Heart right ventricle (tissue), 16 donors: ENCODE results near the gene PSMD14. TPM values are rescaled to one million over a fixed set of nuclear protein-coding genes. Genes with fewer than 3 reads are reported as not detected.

Experiments used
- ATAC-seq, 8 donors: fragments of 200-7000 bp; cut with Tn5 transposase; one replicate each; pipeline ENCODE4 v1.9.1; 2020; ENCODE audit warnings: mild to moderate bottlenecking in 8 of 8, moderate library complexity in 8 of 8, moderate number of reproducible peaks in 1 of 8
- DNase-seq, 2 donors: peaks; one replicate each; pipeline ENCODE4 v3.0.0-alpha.2; 2020
- H3K27ac ChIP-seq, 10 donors: fragments of 200-600 bp; sonication (generic) in 2 of 10; one replicate each; pipeline versions ENCODE4 v1.5.0 to v1.8.0; 2020 to 2022; ENCODE audit warnings: mild to moderate bottlenecking in 3 of 10
- H3K27me3 ChIP-seq, 7 donors: fragments of 200-600 bp; one replicate each; pipeline ENCODE4 v1.8.0; 2021 to 2022; ENCODE audit warnings: mild to moderate bottlenecking in 2 of 7
- H3K36me3 ChIP-seq, 9 donors: fragments of 200-600 bp; sonication (generic) in 1 of 9; one replicate each; pipeline versions ENCODE4 v1.5.0 to v1.8.0; 2020 to 2022; ENCODE audit warnings: mild to moderate bottlenecking in 2 of 9
- H3K4me1 ChIP-seq, 9 donors: fragments of 200-600 bp; sonication (generic) in 1 of 9; one replicate each; pipeline versions ENCODE4 v1.5.0 to v1.8.0; 2020 to 2022; ENCODE audit warnings: mild to moderate bottlenecking in 4 of 9
- H3K4me3 ChIP-seq, 10 donors: fragments of 200-600 bp; sonication (generic) in 2 of 10; one replicate each; pipeline versions ENCODE4 v1.5.0 to v1.8.0; 2020 to 2022; ENCODE audit warnings: mild to moderate bottlenecking in 7 of 10, moderate library complexity in 2 of 10
- H3K9me3 ChIP-seq, 11 donors: fragments of 200-600 bp in 10 of 11; sonication (generic) in 2 of 11; one replicate each; pipeline versions ENCODE4 v1.5.0 to v1.8.0; 2013 to 2022; ENCODE audit warnings: mild to moderate bottlenecking in 2 of 11, control low read depth in 1 of 11, moderate library complexity in 1 of 11
- WGBS, 2 donors: extraction: QIAGEN DNeasy Blood & Tissue Kit; methylation state at CpG; one replicate each; pipeline ENCODE4 v1.1.7; 2013; ENCODE audit warnings: inconsistent platforms in 1 of 2; 5-methylcytosine and 5-hydroxymethylcytosine counted together
- intact Hi-C, 10 donors: fragments of 100-400 bp; cut with DNase I; formaldehyde crosslinking; loops; one replicate each; pipeline versions ENCODE4 v1.11.1 to v1.14.2; 2022
- polyA plus RNA-seq, 2 donors: library from polyadenylated mRNA; stranded (reverse); fragments of 200-250 nt; gene quantifications; one replicate each; pipeline ENCODE4 v1.2.3, GENCODE V29; 2013
- total RNA-seq, 10 donors: library from RNA; stranded (reverse); fragmentation: NEBNext Ultra II Directional in 3 of 10; extraction: Animal tissue kit (Norgen Biotek cat#: 25700) in 3 of 10; gene quantifications; one replicate each; pipeline versions ENCODE4 v1.2.1 to v1.2.4, GENCODE V29; 2021 to 2023
- TF ChIP-seq, protein P1 (sequence below), 9 donors: fragments of 200-600 bp; sonication (generic) in 2 of 9; IDR thresholded peaks; one replicate each; pipeline versions ENCODE4 v1.5.0 to v1.8.0; 2021 to 2022; ENCODE audit warnings: antibody characterized with exemption in 9 of 9, mild to moderate bottlenecking in 5 of 9, moderate library complexity in 1 of 9
- donor health status: Arrhythmogenic right ventricular cardiomyopathy.
- donor health status: ischemic (EF 13 %, LVEDD 7.1; RV severe dilation, severe dysfunction).
- donor health status: healthy with polysubstance abuse.
- donor health status: DM: no; HTN: yes; CAD: no.
- donor health status: DM: no; HTN: no; CAD: no.
- donor health status: ischemic (EF 25% LVEDD 6.9; RV normal size, moderate dysfunction).
- donor health status: ischemic (EF 25% LVEDD 5.7; RV mildly dilated, moderate dysfunction).
- donor health status: healthy.
- donor health status: DM: yes; HTN: yes; CAD: no.
- donor health status: Ischemic cardiomyopathy.
- donor health status: ischemic (EF 35%, LVEDD 5.7; RV mildly dilated, moderate dysfunction).
- donor health status: nonischemic (EF 11% LVEDD 7.7; RV severe dilation, severe dysfunction).
- donor health status: DM: yes; HTN: yes; CAD: no.
- donor health status: PGD.
- donor health status: ischemic (EF 29% LVEDD 5.4; RV normal size, mild dysfunction).
- donor health status: nonischemic (EF 23%, LVEDD 6.1; RV moderate dilation, normal function).

PSMD14 gene
- total and polyA plus RNA-seq, 12 donors = 21.6 to 66.9 (median 44.4) TPM

DNA sequence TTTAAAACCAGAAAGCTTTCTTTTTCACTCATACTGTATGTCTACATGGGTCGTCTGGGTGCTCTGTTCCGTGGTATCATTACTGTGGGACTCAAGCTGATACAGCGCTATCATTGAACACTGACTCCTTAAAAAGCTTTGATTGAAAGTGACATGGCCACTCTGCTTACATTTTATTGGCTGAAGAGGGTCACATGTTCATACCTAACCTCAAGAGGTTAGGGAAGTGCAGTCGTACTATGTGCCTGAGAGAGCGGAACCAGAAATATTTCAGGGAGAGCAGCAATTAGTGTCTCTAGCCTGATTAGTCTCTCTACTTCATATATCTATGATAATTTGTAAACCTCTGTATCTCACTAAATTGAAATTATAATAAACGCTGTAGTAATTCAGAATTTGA, 43.5 kb downstream of the PSMD14 start:
- no peaks in the 10 kb centered on the region for H3K36me3 ChIP-seq
- peaks cover 0 to 33% (median 0%) of the 10 kb centered on the region in 9 donors for H3K4me1 ChIP-seq
- no peak for ATAC-seq
- DNase-seq = no peak
- no peak overlapping the region for H3K27ac ChIP-seq
- TF ChIP-seq, protein P1, sequence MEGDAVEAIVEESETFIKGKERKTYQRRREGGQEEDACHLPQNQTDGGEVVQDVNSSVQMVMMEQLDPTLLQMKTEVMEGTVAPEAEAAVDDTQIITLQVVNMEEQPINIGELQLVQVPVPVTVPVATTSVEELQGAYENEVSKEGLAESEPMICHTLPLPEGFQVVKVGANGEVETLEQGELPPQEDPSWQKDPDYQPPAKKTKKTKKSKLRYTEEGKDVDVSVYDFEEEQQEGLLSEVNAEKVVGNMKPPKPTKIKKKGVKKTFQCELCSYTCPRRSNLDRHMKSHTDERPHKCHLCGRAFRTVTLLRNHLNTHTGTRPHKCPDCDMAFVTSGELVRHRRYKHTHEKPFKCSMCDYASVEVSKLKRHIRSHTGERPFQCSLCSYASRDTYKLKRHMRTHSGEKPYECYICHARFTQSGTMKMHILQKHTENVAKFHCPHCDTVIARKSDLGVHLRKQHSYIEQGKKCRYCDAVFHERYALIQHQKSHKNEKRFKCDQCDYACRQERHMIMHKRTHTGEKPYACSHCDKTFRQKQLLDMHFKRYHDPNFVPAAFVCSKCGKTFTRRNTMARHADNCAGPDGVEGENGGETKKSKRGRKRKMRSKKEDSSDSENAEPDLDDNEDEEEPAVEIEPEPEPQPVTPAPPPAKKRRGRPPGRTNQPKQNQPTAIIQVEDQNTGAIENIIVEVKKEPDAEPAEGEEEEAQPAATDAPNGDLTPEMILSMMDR (IDR thresholded peaks at IDR 0.05) = no peak
- H3K4me3 ChIP-seq = no peak overlapping the region
- no peaks in the 10 kb centered on the region for H3K27me3 ChIP-seq
- WGBS, 2 donors = 81 to 91% methylated on average over 6 of the region's 6 CpGs
- intact Hi-C loops = no loop called here
- H3K9me3 ChIP-seq = no peaks in the 10 kb centered on the region

DNA sequence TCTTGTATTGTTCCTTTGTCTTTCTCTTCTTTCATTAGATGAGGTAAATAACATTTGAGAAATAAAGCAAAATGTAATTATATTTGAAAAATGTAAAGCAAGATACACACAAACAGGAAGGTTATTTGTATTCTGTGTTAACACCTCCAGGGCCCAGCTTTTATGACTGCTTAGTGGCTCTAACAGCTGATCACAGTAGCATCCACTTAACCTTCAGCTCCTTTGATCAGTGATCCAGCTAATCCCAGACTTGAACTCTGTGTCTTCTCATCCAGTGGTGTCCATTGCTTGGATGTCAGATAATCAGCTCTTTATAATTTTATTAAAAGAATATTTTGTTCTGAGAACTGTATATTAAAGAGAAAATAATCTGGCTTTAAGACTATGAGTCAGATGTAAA, 44.5 kb downstream of the PSMD14 start:
- intact Hi-C loops = no loop called here
- DNase-seq (no peak), ATAC-seq (no peak)
- Histone ChIP-seq H3K36me3 (no peaks in the 10 kb centered on the region), H3K4me1 (peaks cover 0 to 40% (median 6%) of the 10 kb centered on the region in 9 donors), H3K9me3 (no peaks in the 10 kb centered on the region), H3K27me3 (no peaks in the 10 kb centered on the region), H3K27ac (no peak overlapping the region), H3K4me3 (no peak overlapping the region)
- TF ChIP-seq, protein P1 (IDR thresholded peaks at IDR 0.05) = no peak

DNA sequence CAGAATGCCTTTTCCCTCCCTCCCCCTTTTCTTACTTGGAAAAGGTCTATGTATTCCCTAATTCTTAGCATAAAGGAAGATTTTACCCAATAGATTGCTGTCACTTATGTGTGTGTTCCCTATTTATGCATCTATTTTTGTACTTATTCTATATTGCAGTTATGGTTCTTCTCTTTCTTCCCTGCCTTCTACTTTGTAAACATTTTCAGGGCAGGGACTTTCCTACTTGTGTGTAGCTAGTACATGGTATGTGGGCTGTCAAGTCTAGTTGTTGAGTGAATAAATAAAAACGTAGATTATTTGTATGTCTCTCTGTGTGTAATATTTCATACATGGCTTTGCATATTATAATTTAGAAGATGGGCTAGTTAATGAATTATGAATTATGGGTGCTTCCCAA, 45.3 kb downstream of the PSMD14 start:
- H3K27ac ChIP-seq = no peak overlapping the region
- no peak for DNase-seq
- H3K4me3 ChIP-seq = no peak overlapping the region
- no peak for ATAC-seq
- peaks cover 0 to 41% (median 6%) of the 10 kb centered on the region in 9 donors for H3K4me1 ChIP-seq
- TF ChIP-seq, protein P1 (IDR thresholded peaks at IDR 0.05) = no peak
- H3K9me3 ChIP-seq = no peaks in the 10 kb centered on the region
- no peaks in the 10 kb centered on the region for H3K36me3 ChIP-seq
- 75 to 83% methylated on average over 1 of the region's 1 CpG for WGBS, 2 donors
- intact Hi-C loops = no loop called here
- H3K27me3 ChIP-seq = no peaks in the 10 kb centered on the region

DNA sequence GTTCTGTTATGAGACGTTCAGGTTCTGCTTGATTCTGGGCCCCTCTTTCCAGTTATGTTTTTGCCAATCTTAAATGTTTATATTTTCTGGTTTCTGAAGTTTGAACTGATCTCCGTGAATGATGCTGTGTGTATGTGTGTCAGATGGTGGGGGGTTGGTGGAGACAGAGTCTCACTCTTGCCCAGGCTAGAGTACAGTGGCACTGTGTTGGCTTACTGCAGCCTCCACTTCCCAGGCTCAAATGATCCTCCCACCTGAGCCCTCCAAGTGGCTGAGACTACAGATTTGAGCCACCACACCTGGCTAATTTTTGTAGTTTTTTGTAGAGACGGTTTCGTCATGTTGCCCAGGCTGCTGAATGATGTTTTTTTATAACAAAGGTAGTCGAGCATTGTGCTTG, 45.9 kb downstream of the PSMD14 start:
- Histone ChIP-seq H3K9me3 (no peaks in the 10 kb centered on the region), H3K27me3 (no peaks in the 10 kb centered on the region), H3K36me3 (no peaks in the 10 kb centered on the region), H3K27ac (no peak overlapping the region), H3K4me3 (no peak overlapping the region), H3K4me1 (peaks cover 0 to 37% (median 6%) of the 10 kb centered on the region in 9 donors)
- WGBS, 2 donors = 93 to 98% methylated on average over 5 of the region's 5 CpGs
- TF ChIP-seq, protein P1 (IDR thresholded peaks at IDR 0.05) = no peak
- intact Hi-C loops = no loop called here
- DNase-seq (no peak), ATAC-seq (peak in 1 of 8 donors; percentile 53)
